Psoas muscle (tissue), 8 donors: ENCODE results near the gene RORC. TPM values are rescaled to one million over a fixed set of nuclear protein-coding genes. Genes with fewer than 3 reads are reported as not detected.

Experiments used
- ATAC-seq, 4 donors: fragments of 200-7000 bp; cut with Tn5 transposase; one replicate each; pipeline ENCODE4 v1.9.1; 2020; ENCODE audit warnings: moderate library complexity in 3 of 4, mild to moderate bottlenecking in 2 of 4
- DNase-seq, 2 donors: peaks; one replicate each; pipeline ENCODE4 v3.0.0-alpha.2; 2020
- H3K27ac ChIP-seq: fragments of 200-600 bp; one replicate; pipeline ENCODE4 v1.8.0; 2022
- H3K27me3 ChIP-seq, 3 donors: fragments of 200-600 bp in 1 of 3; one replicate each; pipeline versions ENCODE4 v1.6.1 to v1.8.0; 2013 to 2022; ENCODE audit warnings: low read length in 2 of 3, mild to moderate bottlenecking in 2 of 3, moderate library complexity in 1 of 3; ENCODE audit not compliant: insufficient read depth in 3 of 3
- H3K36me3 ChIP-seq, 2 donors: fragments of 200-600 bp in 1 of 2; one replicate each; pipeline versions ENCODE4 v1.6.1 to v1.8.0; 2013 to 2022; ENCODE audit warnings: low read depth in 1 of 2, mild to moderate bottlenecking in 1 of 2, moderate library complexity in 1 of 2; ENCODE audit not compliant: insufficient read depth in 1 of 2
- H3K4me1 ChIP-seq: fragments of 200-600 bp; one replicate; pipeline ENCODE4 v1.8.0; 2022
- H3K4me3 ChIP-seq: fragments of 200-600 bp; one replicate; pipeline ENCODE4 v1.8.0; 2022; ENCODE audit warnings: mild to moderate bottlenecking
- H3K9me3 ChIP-seq: fragments of 200-600 bp; one replicate; pipeline ENCODE4 v1.8.0; 2022
- CTCF ChIP-seq: fragments of 200-600 bp; IDR thresholded peaks from one replicate; pipeline ENCODE4 v1.8.0; 2022; ENCODE audit warnings: antibody characterized with exemption
- WGBS, 3 donors: extraction: QIAGEN DNeasy Blood & Tissue Kit; methylation state at CpG; one replicate each; pipeline versions ENCODE4 v1.1.6 to v1.1.7; 2013; 5-methylcytosine and 5-hydroxymethylcytosine counted together
- intact Hi-C, 2 donors: fragments of 100-400 bp; cut with DNase I; formaldehyde crosslinking; loops; one replicate each; pipeline versions ENCODE4 v1.11.0 to v1.14.2; 2022
- polyA plus RNA-seq, 3 donors: library from polyadenylated mRNA; stranded (reverse); fragments of 200-250 nt; gene quantifications; one replicate each; pipeline ENCODE4 v1.2.3, GENCODE V29; 2013
- total RNA-seq, 4 donors: library from RNA; stranded (reverse); fragmentation: NEBNext Ultra II Directional in 2 of 4; extraction: Animal tissue kit (Norgen Biotek cat#: 25700) in 2 of 4; gene quantifications; one replicate each; pipeline versions ENCODE4 v1.2.1 to v1.2.4, GENCODE V29; 2021 to 2023
- donor health status: healthy with polysubstance abuse.
- donor health status: DM: no; HTN: no; CAD: no; lungs with moderate emphysema.
- donor health status: Bipolar disorder and iron deficiency.
- donor health status: healthy.
- donor health status: DM: yes; HTN: yes; CAD: no.
- donor health status: DM: no; HTN: no; CAD: no.
- donor health status: DM: no; HTN: no; CAD: no.
- donor health status: DM: yes; HTN: yes; CAD: no.

The RORC gene
- total and polyA plus RNA-seq, 7 donors = 3.5 to 109 (median 62.9) TPM

GRCh38 chr1:151762941-151763921 is 68.4 kb downstream of the RORC start, which contains the start of gene MRPL9:
TSS of gene MRPL9 (minus strand) at chr1:151763496. CDS start at chr1:151763479, 17 bp downstream.
- Histone ChIP-seq H3K4me1 (peaks cover 14% of the 10 kb centered on the region), H3K9me3 (no peaks in the 10 kb centered on the region), H3K27ac (peak within 1 kb of the TSS; percentile 89), H3K27me3 (no peaks in the 10 kb centered on the region), H3K36me3 (peaks cover 13 to 44% of the 10 kb centered on the region in 2 donors), H3K4me3 (peak within 1 kb of the TSS; percentile 88)
- ATAC-seq (peak; percentile 97 to 99 (median 98)), DNase-seq (peak; percentile 85 to 93)
- 0 to 1% (median 0%) methylated on average over 68 of the region's 68 CpGs for WGBS, 3 donors
- intact Hi-C loops = loop anchor here (5.0 to 10.0 kb wide), 2 partner anchors 72 to 74 kb away; partner anchors contain the start of genes C2CD4D (in 2 of the 2) and RORC (in 1 of the 2)
- no peak for TF ChIP-seq CTCF

GRCh38 chr1:151760597-151761385 is 70.8 kb downstream of the RORC start:
- WGBS, 3 donors = 77 to 95% (median 93%) methylated on average over 7 of the region's 7 CpGs
- ATAC-seq (no peak), DNase-seq (no peak)
- H3K9me3 ChIP-seq = no peaks in the 10 kb centered on the region
- intact Hi-C loops = loop anchor here (5.0 to 10.0 kb wide), 2 partner anchors 74 to 77 kb away; partner anchors contain the start of genes C2CD4D (in 2 of the 2) and RORC (in 1 of the 2)
- no peak overlapping the region for H3K4me3 ChIP-seq
- H3K36me3 ChIP-seq = peaks cover 13 to 57% of the 10 kb centered on the region in 2 donors
- H3K27me3 ChIP-seq = no peaks in the 10 kb centered on the region
- no peak overlapping the region for H3K27ac ChIP-seq
- TF ChIP-seq CTCF = no peak
- H3K4me1 ChIP-seq = peaks cover 14% of the 10 kb centered on the region

- H3K27me3 ChIP-seq = no peaks in the 10 kb centered on the region
- peaks cover 11% of the 10 kb centered on the region for H3K4me1 ChIP-seq
- peaks cover 13 to 66% of the 10 kb centered on the region in 2 donors for H3K36me3 ChIP-seq
- no peak for ATAC-seq
- DNase-seq = no peak
- H3K27ac ChIP-seq = no peak overlapping the region
- intact Hi-C loops = no loop called here
- no peaks in the 10 kb centered on the region for H3K9me3 ChIP-seq
- no peak for TF ChIP-seq CTCF
- no peak overlapping the region for H3K4me3 ChIP-seq
These were observed 72.4 kb downstream of the RORC start for GRCh38 chr1:151759241-151759640.

GRCh38 chr1:151756291-151756690 is 75.3 kb downstream of the RORC start:
- Histone ChIP-seq H3K4me3 (no peak overlapping the region), H3K4me1 (no peaks in the 10 kb centered on the region), H3K9me3 (no peaks in the 10 kb centered on the region), H3K27ac (no peak overlapping the region), H3K36me3 (peaks cover 7 to 53% of the 10 kb centered on the region in 2 donors), H3K27me3 (no peaks in the 10 kb centered on the region)
- ATAC-seq (no peak), DNase-seq (no peak)
- intact Hi-C loops = no loop called here
- 65 to 69% (median 67%) methylated on average over 1 of the region's 1 CpG for WGBS, 3 donors
- TF ChIP-seq CTCF = no peak

Other genes starting within 250 kb of the RORC start
- 10 to 100 TPM; 39.8 to 47.2 (median 43.3) TPM for gene SNX27, start 219.8 kb downstream of the RORC start, total RNA-seq
- 10 to 100 TPM; 10.7 to 41.0 (median 11.2) TPM for gene SNX27, start 219.8 kb downstream of the RORC start, polyA plus RNA-seq
- gene CELF3, start 115.0 kb downstream of the RORC start, total RNA-seq = not detected
- gene CELF3, start 115.0 kb downstream of the RORC start, polyA plus RNA-seq = under 1 TPM in 1 of 3 donors, not detected in 2; 0.04 TPM
- 1 to 10 TPM in 2 of 4 donors, not detected in 2; 3.8 to 5.2 TPM for gene RIIAD1, start 110.3 kb downstream of the RORC start, total RNA-seq
- gene RIIAD1, start 110.3 kb downstream of the RORC start, polyA plus RNA-seq = 1 to 10 TPM in 2 of 3 donors, under 1 TPM in 1; 0.34 to 2.6 (median 2.4) TPM
- 10 to 100 TPM; 63.5 to 95.4 (median 71.3) TPM for gene MRPL9, start 68.3 kb downstream of the RORC start, total RNA-seq
- gene MRPL9, start 68.3 kb downstream of the RORC start, polyA plus RNA-seq = 100 to 1,000 TPM in 2 of 3 donors, 10 to 100 TPM in 1; 73.3 to 132 (median 111) TPM
- gene TDRKH, start 41.3 kb downstream of the RORC start, total RNA-seq = 10 to 100 TPM in 1 of 4 donors, 1 to 10 TPM in 3; 4.1 to 12.1 (median 5.8) TPM
- 1 to 10 TPM; 2.4 to 8.1 (median 3.6) TPM for gene TDRKH, start 41.3 kb downstream of the RORC start, polyA plus RNA-seq
- 10 to 100 TPM in 1 of 4 donors, 1 to 10 TPM in 3; 3.6 to 18.2 (median 6.9) TPM for gene LINGO4, start 26.4 kb downstream of the RORC start, total RNA-seq
- 1 to 10 TPM in 2 of 3 donors, under 1 TPM in 1; 0.36 to 4.6 (median 3.6) TPM for gene LINGO4, start 26.4 kb downstream of the RORC start, polyA plus RNA-seq
- under 1 TPM in 1 of 4 donors, not detected in 3; 0.47 TPM for gene C2CD4D, start 8.0 kb upstream of the RORC start, total RNA-seq
- gene C2CD4D, start 8.0 kb upstream of the RORC start, polyA plus RNA-seq = not detected
- gene THEM5, start 21.9 kb upstream of the RORC start, total RNA-seq = not detected
- not detected for gene THEM5, start 21.9 kb upstream of the RORC start, polyA plus RNA-seq
- gene THEM4, start 77.7 kb upstream of the RORC start, total RNA-seq = 10 to 100 TPM; 10.1 to 20.4 (median 13.7) TPM
- gene THEM4, start 77.7 kb upstream of the RORC start, polyA plus RNA-seq = 10 to 100 TPM; 12.3 to 20.2 (median 16.0) TPM
- 100 to 1,000 TPM in 1 of 4 donors, 10 to 100 TPM in 3; 41.8 to 150 (median 59.9) TPM for gene S100A10, start 162.1 kb upstream of the RORC start, total RNA-seq
- gene S100A10, start 162.1 kb upstream of the RORC start, polyA plus RNA-seq = 100 to 1,000 TPM in 1 of 3 donors, 10 to 100 TPM in 2; 30.5 to 414 (median 61.6) TPM
- 10 to 100 TPM; 36.7 to 68.5 (median 47.1) TPM for gene S100A11, start 205.2 kb upstream of the RORC start, total RNA-seq
- gene S100A11, start 205.2 kb upstream of the RORC start, polyA plus RNA-seq = 100 to 1,000 TPM in 1 of 3 donors, 10 to 100 TPM in 2; 61.2 to 500 (median 96.1) TPM